ENCODE measurements around the gene RAVER1. TPM values are rescaled to one million over a fixed set of nuclear protein-coding genes. Genes with fewer than 3 reads are reported as not detected.
"Not testable (repeated sequence)": the region's sequence is repeated elsewhere in the genome, so short reads cannot be mapped to it uniquely, and the experiment has no call there.

The RAVER1 gene
- total and polyA plus RNA-seq, 2 donors (not counting 1 experiment from before 2014, with no cell fraction given): 2.3 to 5.6 TPM

GRCh38 chr19:10283301-10284064, 49.8 kb downstream of the RAVER1 start:
- Histone ChIP-seq H2AFZ (ENCODE audit: low read length) (no peak overlapping the region), H3K27ac (ENCODE audit: insufficient read depth, low read length) (no peak overlapping the region), H3K27me3 (ENCODE audit: control insufficient read depth, insufficient read depth, low read length) (peaks cover 5% of the 10 kb centered on the region), H3K4me1 (ENCODE audit: control insufficient read depth, extremely low read depth, insufficient read depth, low read length) (no peaks in the 10 kb centered on the region), H3K36me3 (ENCODE audit: control insufficient read depth, insufficient read depth, low read length) (no peaks in the 10 kb centered on the region), H3K79me2 (ENCODE audit: control insufficient read depth, insufficient read depth, low read length) (no peaks in the 10 kb centered on the region), H3K4me3 (replicated peaks in 1 of 4; ENCODE audit: control extremely low read depth in 1 of 4, insufficient read depth in 1 of 4, low read depth in 3 of 4, low read length in 4 of 4) (no peak overlapping the region), H4K20me1 (ENCODE audit: control insufficient read depth, extremely low read depth, insufficient read depth, low read length) (no peaks in the 10 kb centered on the region), H3K4me2 (ENCODE audit: extremely low read depth, insufficient read depth, low read length) (no peak overlapping the region), H3K9me3 (ENCODE audit: control insufficient read depth, insufficient read depth, low read depth, low read length) (no peaks in the 10 kb centered on the region), H3K9ac (ENCODE audit: insufficient read depth, low read length) (no peak overlapping the region)
- DNase-seq (ENCODE audit: low read depth in 2 of 2): no peak
- no peak for TF ChIP-seq EZH2 (IDR thresholded peaks at IDR 0.05; ENCODE audit: low read length, missing control alignments)
- TF ChIP-seq, protein P1, sequence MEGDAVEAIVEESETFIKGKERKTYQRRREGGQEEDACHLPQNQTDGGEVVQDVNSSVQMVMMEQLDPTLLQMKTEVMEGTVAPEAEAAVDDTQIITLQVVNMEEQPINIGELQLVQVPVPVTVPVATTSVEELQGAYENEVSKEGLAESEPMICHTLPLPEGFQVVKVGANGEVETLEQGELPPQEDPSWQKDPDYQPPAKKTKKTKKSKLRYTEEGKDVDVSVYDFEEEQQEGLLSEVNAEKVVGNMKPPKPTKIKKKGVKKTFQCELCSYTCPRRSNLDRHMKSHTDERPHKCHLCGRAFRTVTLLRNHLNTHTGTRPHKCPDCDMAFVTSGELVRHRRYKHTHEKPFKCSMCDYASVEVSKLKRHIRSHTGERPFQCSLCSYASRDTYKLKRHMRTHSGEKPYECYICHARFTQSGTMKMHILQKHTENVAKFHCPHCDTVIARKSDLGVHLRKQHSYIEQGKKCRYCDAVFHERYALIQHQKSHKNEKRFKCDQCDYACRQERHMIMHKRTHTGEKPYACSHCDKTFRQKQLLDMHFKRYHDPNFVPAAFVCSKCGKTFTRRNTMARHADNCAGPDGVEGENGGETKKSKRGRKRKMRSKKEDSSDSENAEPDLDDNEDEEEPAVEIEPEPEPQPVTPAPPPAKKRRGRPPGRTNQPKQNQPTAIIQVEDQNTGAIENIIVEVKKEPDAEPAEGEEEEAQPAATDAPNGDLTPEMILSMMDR (conservative IDR thresholded peaks at IDR 0.05 in 1 of 2, IDR thresholded peaks at IDR 0.05 in 1 of 2; ENCODE audit: low read depth in 1 of 2, low read length in 2 of 2): no peak

- H3K9me3 ChIP-seq (ENCODE audit: control insufficient read depth, insufficient read depth, low read depth, low read length); H3K27me3 ChIP-seq (ENCODE audit: control insufficient read depth, insufficient read depth, low read length); H3K36me3 ChIP-seq (ENCODE audit: control insufficient read depth, insufficient read depth, low read length); H4K20me1 ChIP-seq (ENCODE audit: control insufficient read depth, extremely low read depth, insufficient read depth, low read length); H3K79me2 ChIP-seq (ENCODE audit: control insufficient read depth, insufficient read depth, low read length); H3K27ac ChIP-seq (ENCODE audit: insufficient read depth, low read length); H3K4me3 ChIP-seq (replicated peaks in 1 of 4; ENCODE audit: control extremely low read depth in 1 of 4, insufficient read depth in 1 of 4, low read depth in 3 of 4, low read length in 4 of 4); H3K4me1 ChIP-seq (ENCODE audit: control insufficient read depth, extremely low read depth, insufficient read depth, low read length); DNase-seq (ENCODE audit: low read depth in 2 of 2); H2AFZ ChIP-seq (ENCODE audit: low read length); H3K9ac ChIP-seq (ENCODE audit: insufficient read depth, low read length); H3K4me2 ChIP-seq (ENCODE audit: extremely low read depth, insufficient read depth, low read length): not testable (repeated sequence)
Observed at GRCh38 chr19:10282043-10282442, 51.3 kb downstream of the RAVER1 start.

DNA sequence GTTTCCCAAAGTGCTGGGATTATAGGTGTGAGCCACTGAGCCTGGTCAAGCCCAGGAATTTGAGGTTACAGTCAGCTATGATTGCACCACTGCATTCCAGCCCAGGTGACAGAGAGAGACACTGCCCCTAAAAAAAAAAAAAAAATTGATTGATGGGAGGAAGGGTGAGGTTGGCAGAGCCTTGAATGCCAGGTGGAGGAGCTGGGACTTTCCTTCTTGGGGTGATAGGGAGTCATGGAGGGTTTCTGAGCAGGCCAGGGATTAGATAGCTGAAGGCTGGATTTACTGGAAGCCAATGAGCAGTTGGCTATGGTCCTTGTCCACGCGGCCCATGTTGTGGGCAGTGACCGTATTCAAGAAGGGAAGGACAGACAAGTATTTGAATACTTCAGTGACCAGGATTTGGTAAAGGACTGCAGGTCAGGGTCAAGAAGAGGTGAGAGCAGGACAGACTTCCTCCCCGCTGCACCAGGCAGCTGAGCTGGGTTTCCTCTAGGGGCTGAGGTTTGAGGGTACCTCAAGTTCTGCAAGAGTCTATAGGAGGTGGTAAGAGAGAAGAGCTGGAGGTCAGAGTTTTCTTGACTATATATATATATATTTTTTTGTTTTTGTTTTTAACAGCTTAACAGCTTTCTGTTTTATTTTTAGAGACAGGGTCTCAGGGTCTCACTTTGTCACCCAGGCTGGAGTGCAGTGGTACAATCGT, 53.4 kb downstream of the RAVER1 start:
- H3K9ac ChIP-seq (ENCODE audit: insufficient read depth, low read length): no peak overlapping the region
- DNase-seq (ENCODE audit: low read depth in 2 of 2): no peak
- H3K36me3 ChIP-seq (ENCODE audit: control insufficient read depth, insufficient read depth, low read length): no peaks in the 10 kb centered on the region
- H4K20me1 ChIP-seq (ENCODE audit: control insufficient read depth, extremely low read depth, insufficient read depth, low read length): no peaks in the 10 kb centered on the region
- no peak overlapping the region for H2AFZ ChIP-seq (ENCODE audit: low read length)
- no peak overlapping the region for H3K4me2 ChIP-seq (ENCODE audit: extremely low read depth, insufficient read depth, low read length)
- no peaks in the 10 kb centered on the region for H3K79me2 ChIP-seq (ENCODE audit: control insufficient read depth, insufficient read depth, low read length)
- no peaks in the 10 kb centered on the region for H3K9me3 ChIP-seq (ENCODE audit: control insufficient read depth, insufficient read depth, low read depth, low read length)
- H3K27me3 ChIP-seq (ENCODE audit: control insufficient read depth, insufficient read depth, low read length): no peaks in the 10 kb centered on the region
- no peaks in the 10 kb centered on the region for H3K4me1 ChIP-seq (ENCODE audit: control insufficient read depth, extremely low read depth, insufficient read depth, low read length)
- TF ChIP-seq, protein P1 (conservative IDR thresholded peaks at IDR 0.05 in 1 of 2, IDR thresholded peaks at IDR 0.05 in 1 of 2; ENCODE audit: low read depth in 1 of 2, low read length in 2 of 2): no peak
- no peak for TF ChIP-seq EZH2 (IDR thresholded peaks at IDR 0.05; ENCODE audit: low read length, missing control alignments)
- H3K27ac ChIP-seq (ENCODE audit: insufficient read depth, low read length): no peak overlapping the region
- H3K4me3 ChIP-seq (replicated peaks in 1 of 4; ENCODE audit: control extremely low read depth in 1 of 4, insufficient read depth in 1 of 4, low read depth in 3 of 4, low read length in 4 of 4): no peak overlapping the region
